WERI-Rb-1 (cell line): ENCODE measurements around the gene DNASE1L3.

ENCODE experiments used
- DNase-seq: peaks from one replicate; pipeline ENCODE4 v3.0.0-alpha.2; 2020
- H3K27ac ChIP-seq: fragments of 250-450 bp; sonication (Bioruptor Pico); 2 replicates; pipeline ENCODE4 v1.5.1; 2020; ENCODE audit warnings: mild to moderate bottlenecking, moderate library complexity
- H3K27me3 ChIP-seq: fragments of 250-450 bp; sonication (Bioruptor Pico); 2 replicates; pipeline ENCODE4 v1.5.1; 2021; ENCODE audit warnings: mild to moderate bottlenecking, low read depth, moderate library complexity; ENCODE audit not compliant: insufficient read depth, severe bottlenecking
- H3K36me3 ChIP-seq: fragments of 250-450 bp; sonication (Bioruptor Pico); 2 replicates; pipeline ENCODE4 v1.5.1; 2020; ENCODE audit warnings: mild to moderate bottlenecking, moderate library complexity
- H3K4me3 ChIP-seq: 2 replicates; pipeline ENCODE4 v1.5.1; 2011; ENCODE audit warnings: low read depth, mild to moderate bottlenecking, control low read depth, low read length
- H3K9me3 ChIP-seq: fragments of 250-450 bp; sonication (Bioruptor Pico); 2 replicates; pipeline ENCODE4 v1.5.1; 2021; ENCODE audit warnings: mild to moderate bottlenecking, moderate library complexity; ENCODE audit not compliant: severe bottlenecking
- TF ChIP-seq, protein P1 (sequence below): IDR thresholded peaks from 2 replicates; pipeline ENCODE4 v1.5.1; 2011; ENCODE audit warnings: low read depth, mild to moderate bottlenecking, control low read depth, inconsistent platforms, low read length

DNASE1L3 gene

DNA sequence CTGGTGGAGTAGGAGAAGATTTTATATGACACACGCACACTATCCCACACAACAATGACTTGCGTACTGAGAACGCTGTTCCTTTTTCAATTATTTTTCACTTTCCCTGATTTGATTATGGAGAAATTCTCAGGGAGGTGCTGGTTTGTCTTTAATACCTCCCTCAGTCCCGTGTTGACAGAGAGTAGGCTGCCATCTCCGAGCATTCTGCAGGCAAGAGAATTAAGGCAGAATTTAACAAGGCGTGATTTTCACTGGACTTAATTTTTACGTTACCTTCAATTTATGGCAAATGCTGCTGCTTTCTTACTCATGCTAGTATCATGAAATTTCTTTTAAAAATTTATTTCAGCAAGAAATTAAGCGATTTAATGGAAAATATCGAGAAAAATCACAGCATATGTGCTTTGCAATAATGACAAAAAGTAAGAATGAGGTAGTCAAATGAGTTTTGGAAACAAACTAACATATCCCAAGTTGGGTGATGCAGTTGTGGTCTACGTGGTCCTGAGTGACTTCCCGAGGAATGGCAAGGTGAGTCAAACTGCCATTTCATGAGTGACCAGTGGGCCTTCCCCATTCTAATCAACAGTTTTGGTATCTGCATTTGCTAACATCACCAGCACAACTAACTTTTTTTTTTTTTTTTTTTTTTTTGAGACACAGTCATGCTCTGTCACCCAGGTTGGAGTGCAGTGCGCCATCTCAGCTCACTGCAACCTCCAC is 16.9 kb downstream of the DNASE1L3 start:
- Histone ChIP-seq H3K4me3 (no peak overlapping the region), H3K27me3 (no peaks in the 10 kb centered on the region), H3K36me3 (no peaks in the 10 kb centered on the region), H3K9me3 (no peaks in the 10 kb centered on the region), H3K27ac (no peak overlapping the region)
- TF ChIP-seq, protein P1, sequence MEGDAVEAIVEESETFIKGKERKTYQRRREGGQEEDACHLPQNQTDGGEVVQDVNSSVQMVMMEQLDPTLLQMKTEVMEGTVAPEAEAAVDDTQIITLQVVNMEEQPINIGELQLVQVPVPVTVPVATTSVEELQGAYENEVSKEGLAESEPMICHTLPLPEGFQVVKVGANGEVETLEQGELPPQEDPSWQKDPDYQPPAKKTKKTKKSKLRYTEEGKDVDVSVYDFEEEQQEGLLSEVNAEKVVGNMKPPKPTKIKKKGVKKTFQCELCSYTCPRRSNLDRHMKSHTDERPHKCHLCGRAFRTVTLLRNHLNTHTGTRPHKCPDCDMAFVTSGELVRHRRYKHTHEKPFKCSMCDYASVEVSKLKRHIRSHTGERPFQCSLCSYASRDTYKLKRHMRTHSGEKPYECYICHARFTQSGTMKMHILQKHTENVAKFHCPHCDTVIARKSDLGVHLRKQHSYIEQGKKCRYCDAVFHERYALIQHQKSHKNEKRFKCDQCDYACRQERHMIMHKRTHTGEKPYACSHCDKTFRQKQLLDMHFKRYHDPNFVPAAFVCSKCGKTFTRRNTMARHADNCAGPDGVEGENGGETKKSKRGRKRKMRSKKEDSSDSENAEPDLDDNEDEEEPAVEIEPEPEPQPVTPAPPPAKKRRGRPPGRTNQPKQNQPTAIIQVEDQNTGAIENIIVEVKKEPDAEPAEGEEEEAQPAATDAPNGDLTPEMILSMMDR: no peak
- no peak for DNase-seq

DNA sequence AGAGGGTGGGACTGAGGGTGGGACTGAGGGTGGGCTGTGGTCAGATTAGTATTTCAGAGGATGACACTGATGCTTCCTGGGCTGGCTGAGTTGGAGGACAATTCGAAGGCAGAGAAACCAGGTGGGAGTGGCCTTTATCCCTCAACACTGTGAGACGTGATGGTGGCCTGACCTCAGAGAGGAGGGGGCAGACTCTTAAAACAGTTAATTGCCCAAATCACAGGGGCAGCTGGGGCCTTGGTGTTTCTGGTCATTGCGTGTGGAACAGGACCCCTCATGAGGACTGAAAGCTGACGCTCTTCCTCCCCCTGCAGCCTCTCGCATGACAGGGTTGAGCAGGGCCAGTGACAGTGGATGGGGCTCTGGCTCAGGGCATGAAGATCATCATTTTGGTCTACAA is 18.7 kb downstream of the DNASE1L3 start:
- no peak for DNase-seq
- TF ChIP-seq, protein P1: no peak

DNA sequence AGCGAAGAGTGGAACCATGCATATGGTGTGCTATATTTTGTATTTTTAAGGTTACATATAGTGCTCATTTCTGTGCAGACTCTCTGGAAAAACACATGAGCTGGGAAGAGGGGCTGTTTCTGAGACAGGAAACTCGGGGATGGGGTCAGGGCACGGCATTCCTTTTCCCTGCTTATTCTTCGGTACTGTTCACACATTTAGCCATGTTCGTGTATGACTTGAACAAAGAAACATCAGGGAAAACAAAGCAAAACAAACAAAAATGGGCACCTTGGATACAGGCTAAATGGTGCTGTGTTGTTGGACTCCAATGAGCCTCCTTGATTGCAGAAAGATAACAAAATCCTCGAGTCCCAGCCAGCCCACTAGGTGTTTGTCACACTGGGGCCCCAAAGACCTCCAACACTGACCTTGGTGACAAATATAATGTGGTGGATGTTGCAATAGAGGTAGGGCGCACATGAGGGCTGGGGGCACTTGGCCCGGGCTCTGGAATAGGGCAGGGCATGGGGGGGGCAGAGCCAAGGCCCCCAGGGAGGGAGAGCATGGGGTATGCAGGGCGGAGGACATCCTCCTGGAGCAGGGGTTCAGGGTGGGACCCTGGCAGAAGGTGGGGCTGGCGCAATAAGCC is 19.3 kb downstream of the DNASE1L3 start:
- no peaks in the 10 kb centered on the region for H3K27me3 ChIP-seq
- H3K27ac ChIP-seq: no peak overlapping the region
- DNase-seq: no peak
- TF ChIP-seq, protein P1: no peak
- no peak overlapping the region for H3K4me3 ChIP-seq
- H3K9me3 ChIP-seq: no peaks in the 10 kb centered on the region
- H3K36me3 ChIP-seq: no peaks in the 10 kb centered on the region

More for the DNA sequence above, 18.7 kb downstream of the DNASE1L3 start:
- Histone ChIP-seq H3K36me3 (no peaks in the 10 kb centered on the region), H3K4me3 (no peak overlapping the region), H3K9me3 (no peaks in the 10 kb centered on the region), H3K27ac (no peak overlapping the region), H3K27me3 (no peaks in the 10 kb centered on the region)

DNA sequence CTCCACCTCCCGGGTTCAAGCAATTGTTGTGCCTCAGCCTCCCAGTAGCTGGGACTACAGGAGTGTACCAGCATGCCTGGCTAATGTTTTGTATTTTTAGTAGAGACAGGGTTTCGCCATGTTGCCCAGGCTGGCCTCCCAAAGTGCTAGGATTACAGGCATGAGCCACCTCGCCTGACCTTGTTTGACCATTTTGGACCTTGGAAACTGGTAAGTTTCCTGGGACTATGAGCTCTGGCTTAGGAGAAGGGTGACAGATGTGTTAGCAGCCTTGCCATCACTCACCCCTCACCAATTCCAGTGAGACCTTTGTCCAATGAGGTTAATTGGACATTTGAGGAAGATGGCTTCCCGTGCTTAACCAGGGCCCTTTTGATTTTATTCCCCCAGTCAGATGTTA is 19.9 kb downstream of the DNASE1L3 start:
- Histone ChIP-seq H3K36me3 (no peaks in the 10 kb centered on the region), H3K4me3 (no peak overlapping the region), H3K9me3 (no peaks in the 10 kb centered on the region), H3K27me3 (no peaks in the 10 kb centered on the region), H3K27ac (no peak overlapping the region)
- TF ChIP-seq, protein P1: no peak
- no peak for DNase-seq

DNA sequence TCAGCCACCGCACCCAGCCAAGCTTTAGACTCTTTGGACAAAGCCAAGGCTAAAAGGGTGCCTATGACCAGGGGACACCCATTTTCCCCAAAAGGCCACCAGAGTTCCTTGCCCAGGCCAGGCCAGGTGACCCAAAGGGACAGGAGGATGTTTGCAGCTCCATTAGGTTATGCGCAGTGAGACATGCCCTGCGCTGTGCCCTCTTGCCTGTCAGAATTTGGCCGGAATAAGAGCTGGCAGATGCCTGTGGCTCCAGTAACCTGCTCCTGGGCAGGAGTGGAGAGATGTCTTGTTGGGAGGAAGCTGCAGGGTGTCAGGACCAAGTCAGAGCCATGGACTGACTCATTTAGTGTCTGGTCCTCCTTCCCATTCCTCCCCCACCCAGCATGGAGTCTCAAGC is 20.5 kb downstream of the DNASE1L3 start:
- Histone ChIP-seq H3K36me3 (no peaks in the 10 kb centered on the region), H3K27ac (no peak overlapping the region), H3K4me3 (no peak overlapping the region), H3K9me3 (no peaks in the 10 kb centered on the region), H3K27me3 (no peaks in the 10 kb centered on the region)
- DNase-seq: no peak
- TF ChIP-seq, protein P1: no peak
